Stimulated activated naive CD8-positive, alpha-beta T cell treated with anti-CD3 and anti-CD28 coated beads, Interleukin-15, Interleukin-2, amounts not matched to agents 100 ng/mL and 50 ng/mL, for 24 hours (primary cell): ENCODE results near the gene RET.

Experiments
- H3K27ac Mint-ChIP-seq: one replicate; pipeline ENCODE4 v1.8.0; 2021; ENCODE audit warnings: mild to moderate bottlenecking, mixed read lengths
- H3K27me3 Mint-ChIP-seq: one replicate; pipeline ENCODE4 v1.8.0; 2021; ENCODE audit warnings: mixed read lengths
- H3K36me3 Mint-ChIP-seq: one replicate; pipeline ENCODE4 v1.8.0; 2021; ENCODE audit warnings: low read depth, mixed read lengths
- H3K4me1 Mint-ChIP-seq: one replicate; pipeline ENCODE4 v1.8.0; 2021; ENCODE audit warnings: low read depth, mixed read lengths
- H3K4me3 Mint-ChIP-seq: one replicate; pipeline ENCODE4 v1.8.0; 2021; ENCODE audit warnings: mild to moderate bottlenecking, mixed read lengths
- H3K9me3 Mint-ChIP-seq: one replicate; pipeline ENCODE4 v1.8.0; 2021; ENCODE audit warnings: mixed read lengths

RET gene

GRCh38 chr10:43170491-43170890 lies 93.6 kb downstream of the RET start:
- peaks cover 58% of the 10 kb centered on the region for H3K36me3 Mint-ChIP-seq
- peaks cover 31% of the 10 kb centered on the region for H3K4me1 Mint-ChIP-seq
- H3K9me3 Mint-ChIP-seq = no peaks in the 10 kb centered on the region
- no peaks in the 10 kb centered on the region for H3K27me3 Mint-ChIP-seq
- no peak overlapping the region for H3K4me3 Mint-ChIP-seq
- H3K27ac Mint-ChIP-seq = no peak overlapping the region

- peaks cover 78% of the 10 kb centered on the region for H3K36me3 Mint-ChIP-seq
- no peak overlapping the region for H3K4me3 Mint-ChIP-seq
- peaks cover 17% of the 10 kb centered on the region for H3K4me1 Mint-ChIP-seq
- H3K9me3 Mint-ChIP-seq = peaks cover 1% of the 10 kb centered on the region
- no peaks in the 10 kb centered on the region for H3K27me3 Mint-ChIP-seq
- H3K27ac Mint-ChIP-seq = no peak overlapping the region
These were observed 95.8 kb downstream of the RET start for GRCh38 chr10:43172645-43173044.

- H3K4me1 Mint-ChIP-seq = peaks cover 17% of the 10 kb centered on the region
- no peak overlapping the region for H3K4me3 Mint-ChIP-seq
- no peak overlapping the region for H3K27ac Mint-ChIP-seq
- H3K27me3 Mint-ChIP-seq = no peaks in the 10 kb centered on the region
- H3K36me3 Mint-ChIP-seq = peaks cover 83% of the 10 kb centered on the region
- peaks cover 5% of the 10 kb centered on the region for H3K9me3 Mint-ChIP-seq
These were observed 96.3 kb downstream of the RET start for GRCh38 chr10:43173120-43173519.

GRCh38 chr10:43174969-43175368 lies 98.1 kb downstream of the RET start:
- no peak overlapping the region for H3K27ac Mint-ChIP-seq
- H3K4me3 Mint-ChIP-seq = no peak overlapping the region
- H3K9me3 Mint-ChIP-seq = peaks cover 12% of the 10 kb centered on the region
- H3K27me3 Mint-ChIP-seq = no peaks in the 10 kb centered on the region
- H3K36me3 Mint-ChIP-seq = peaks cover 85% of the 10 kb centered on the region
- H3K4me1 Mint-ChIP-seq = peaks cover 17% of the 10 kb centered on the region

GRCh38 chr10:43176271-43176670 lies 99.4 kb downstream of the RET start:
- peaks cover 17% of the 10 kb centered on the region for H3K4me1 Mint-ChIP-seq
- H3K27me3 Mint-ChIP-seq = no peaks in the 10 kb centered on the region
- peaks cover 12% of the 10 kb centered on the region for H3K9me3 Mint-ChIP-seq
- H3K4me3 Mint-ChIP-seq = no peak overlapping the region
- H3K36me3 Mint-ChIP-seq = peaks cover 86% of the 10 kb centered on the region
- H3K27ac Mint-ChIP-seq = no peak overlapping the region

- H3K4me1 Mint-ChIP-seq = peaks cover 4% of the 10 kb centered on the region
- H3K27me3 Mint-ChIP-seq = no peaks in the 10 kb centered on the region
- peaks cover 12% of the 10 kb centered on the region for H3K9me3 Mint-ChIP-seq
- no peak overlapping the region for H3K4me3 Mint-ChIP-seq
- peaks cover 84% of the 10 kb centered on the region for H3K36me3 Mint-ChIP-seq
- no peak overlapping the region for H3K27ac Mint-ChIP-seq
These were observed 100.7 kb downstream of the RET start for GRCh38 chr10:43177595-43177994.
